GM10248 (cell line): ENCODE measurements around the gene FETUB.
"Not testable (repeated sequence)": the region's sequence is repeated elsewhere in the genome, so short reads cannot be mapped to it uniquely, and the experiment has no call there.

Source experiments
- CTCF ChIA-PET: fragments of 300-600 bp; sonication (Branson Sonifier 250); formaldehyde crosslinking; extraction: SDS; loops from one replicate; lab custom pipeline; 2021; ENCODE audit warnings: antibody characterized with exemption; lab: Yijun Ruan, JAX
- POLR2A ChIA-PET: fragments of 350-650 bp; sonication (Branson Sonifier 250); formaldehyde crosslinking; extraction: SDS; loops from one replicate; lab custom pipeline; 2020; ENCODE audit warnings: antibody characterized with exemption; lab: Yijun Ruan, JAX
- DNase-seq: peaks from one replicate; pipeline ENCODE4 v3.0.0; 2012; ENCODE audit errors: extremely low spot score
- TF ChIP-seq, protein P1 (sequence below): IDR thresholded peaks from 2 replicates; pipeline ENCODE4 v1.5.1; 2012; ENCODE audit warnings: mild to moderate bottlenecking, low read depth; ENCODE audit errors: extremely low read depth, missing control alignments, control extremely low read depth

FETUB gene

DNA sequence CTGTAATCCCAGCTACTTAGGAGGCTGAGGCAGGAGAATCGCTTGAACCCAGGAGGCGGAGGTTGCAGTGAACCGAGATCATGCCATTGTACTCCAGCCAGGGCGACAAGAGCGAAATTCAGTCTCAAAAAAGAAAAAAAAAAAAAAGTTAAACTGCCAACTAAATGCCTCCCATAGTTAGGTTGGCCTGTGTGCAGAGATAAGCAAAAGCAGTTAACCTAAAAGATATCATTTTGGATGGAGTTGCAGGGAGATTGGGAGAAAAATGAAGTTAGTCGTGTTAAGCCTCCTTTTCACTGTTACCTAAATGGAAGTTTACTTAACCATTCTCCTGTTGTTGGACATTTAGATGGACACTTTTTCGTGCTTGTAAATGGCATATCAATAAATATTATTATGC, 11.4 kb upstream of the FETUB start:
- TF ChIP-seq, protein P1, sequence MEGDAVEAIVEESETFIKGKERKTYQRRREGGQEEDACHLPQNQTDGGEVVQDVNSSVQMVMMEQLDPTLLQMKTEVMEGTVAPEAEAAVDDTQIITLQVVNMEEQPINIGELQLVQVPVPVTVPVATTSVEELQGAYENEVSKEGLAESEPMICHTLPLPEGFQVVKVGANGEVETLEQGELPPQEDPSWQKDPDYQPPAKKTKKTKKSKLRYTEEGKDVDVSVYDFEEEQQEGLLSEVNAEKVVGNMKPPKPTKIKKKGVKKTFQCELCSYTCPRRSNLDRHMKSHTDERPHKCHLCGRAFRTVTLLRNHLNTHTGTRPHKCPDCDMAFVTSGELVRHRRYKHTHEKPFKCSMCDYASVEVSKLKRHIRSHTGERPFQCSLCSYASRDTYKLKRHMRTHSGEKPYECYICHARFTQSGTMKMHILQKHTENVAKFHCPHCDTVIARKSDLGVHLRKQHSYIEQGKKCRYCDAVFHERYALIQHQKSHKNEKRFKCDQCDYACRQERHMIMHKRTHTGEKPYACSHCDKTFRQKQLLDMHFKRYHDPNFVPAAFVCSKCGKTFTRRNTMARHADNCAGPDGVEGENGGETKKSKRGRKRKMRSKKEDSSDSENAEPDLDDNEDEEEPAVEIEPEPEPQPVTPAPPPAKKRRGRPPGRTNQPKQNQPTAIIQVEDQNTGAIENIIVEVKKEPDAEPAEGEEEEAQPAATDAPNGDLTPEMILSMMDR, result no peak
- DNase-seq, result no peak
- ChIA-PET POLR2A (no interaction called here), CTCF (no interaction called here)

DNA sequence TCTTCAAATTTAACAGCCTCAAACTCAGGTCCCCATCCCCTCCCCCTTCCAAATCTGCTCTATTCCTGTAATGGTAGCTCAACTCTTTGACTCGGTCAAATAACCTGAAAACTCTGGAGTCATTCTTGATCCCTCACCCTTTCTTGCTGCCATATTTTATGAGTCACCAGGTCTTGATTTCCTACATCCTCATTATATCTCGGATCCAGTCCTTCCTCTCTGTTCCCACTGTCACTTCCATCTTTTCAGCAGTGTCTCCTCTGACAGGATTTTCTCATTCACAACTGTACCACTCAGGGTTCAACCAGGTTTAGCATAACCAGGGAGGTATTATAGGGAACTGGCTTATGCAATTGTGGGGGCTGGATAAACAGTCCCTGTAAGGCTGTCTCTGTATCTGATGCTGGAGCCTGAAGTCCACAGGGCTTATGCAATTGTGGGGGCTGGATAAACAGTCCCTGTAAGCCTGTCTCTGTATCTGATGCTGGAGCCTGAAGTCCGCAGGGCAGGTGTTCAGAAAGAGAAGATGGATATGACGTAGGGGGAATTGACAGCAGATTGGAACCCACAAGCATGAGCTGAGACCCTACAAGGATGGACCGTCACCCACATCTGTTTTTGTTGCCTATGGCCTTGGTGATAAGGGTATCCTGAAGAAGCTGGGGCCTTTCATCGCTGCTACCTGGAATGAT, 9.1 kb upstream of the FETUB start:
- ChIA-PET CTCF (interaction anchor here (0.7 to 8.6 kb wide), 3 partner anchors 14 to 687 kb away, joined by 3 to 92 read pairs (median 3); no protein-coding TSS in a partner anchor), POLR2A (no interaction called here)
- TF ChIP-seq, protein P1, result no peak
- no peak for DNase-seq

- TF ChIP-seq, protein P1, result no peak
- DNase-seq, result no peak
- CTCF ChIA-PET, result interaction anchor here (1.5 to 8.6 kb wide), 2 partner anchors 16 to 17 kb away, joined by 5 to 92 read pairs; no protein-coding TSS in a partner anchor
- POLR2A ChIA-PET, result no interaction called here
Observed at GRCh38 chr3:186633481-186633880, 6.7 kb upstream of the FETUB start.

DNA sequence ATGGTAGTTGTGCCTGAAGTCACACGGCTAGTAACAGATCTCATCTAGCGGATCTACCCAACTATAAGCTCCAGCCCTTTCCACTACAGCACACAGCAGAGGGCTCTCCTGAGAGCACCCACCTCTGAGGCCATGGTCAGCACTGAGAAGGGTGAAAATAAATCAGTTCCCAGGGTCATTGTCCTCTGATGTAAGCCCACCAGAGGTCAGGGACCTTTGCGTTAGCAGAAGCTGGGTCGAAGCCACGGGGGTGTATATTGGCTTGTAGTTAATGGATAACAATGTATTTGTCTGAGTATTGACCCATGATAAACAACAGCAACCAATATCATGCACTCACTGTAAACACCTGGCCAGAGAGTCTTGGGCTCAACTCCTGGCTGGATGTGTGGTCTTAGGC, 6.0 kb upstream of the FETUB start:
- POLR2A ChIA-PET, DNase-seq: not testable (repeated sequence)
- CTCF ChIA-PET, result interaction anchor here (1.5 to 8.6 kb wide), 2 partner anchors 16 to 17 kb away, joined by 5 to 92 read pairs; no protein-coding TSS in a partner anchor

DNA sequence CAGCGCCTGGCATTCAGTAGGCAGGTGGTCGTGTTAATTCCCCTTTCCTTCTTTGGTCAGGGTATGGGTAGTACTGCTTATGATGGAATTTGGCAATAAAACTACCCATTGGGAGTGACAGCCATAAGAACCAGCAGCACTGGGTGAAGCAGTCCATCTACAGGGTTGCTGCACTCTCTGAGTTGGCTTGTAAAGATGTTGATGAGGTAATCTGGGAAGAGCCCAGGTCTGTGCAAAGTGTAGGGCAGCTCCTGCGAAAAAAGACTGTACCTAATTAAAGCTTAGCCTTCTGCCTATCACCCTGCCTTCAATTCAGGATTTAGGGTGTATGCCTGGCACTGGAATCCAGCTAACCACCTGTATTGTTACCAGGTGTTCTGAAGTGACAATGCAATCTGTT, 4.7 kb upstream of the FETUB start:
- POLR2A ChIA-PET, result no interaction called here
- no peak for DNase-seq
- CTCF ChIA-PET, result interaction anchor here (8.6 kb wide), 1 partner anchor 18 kb away, joined by 92 read pairs; no protein-coding TSS in a partner anchor
- TF ChIP-seq, protein P1, result no peak

DNA sequence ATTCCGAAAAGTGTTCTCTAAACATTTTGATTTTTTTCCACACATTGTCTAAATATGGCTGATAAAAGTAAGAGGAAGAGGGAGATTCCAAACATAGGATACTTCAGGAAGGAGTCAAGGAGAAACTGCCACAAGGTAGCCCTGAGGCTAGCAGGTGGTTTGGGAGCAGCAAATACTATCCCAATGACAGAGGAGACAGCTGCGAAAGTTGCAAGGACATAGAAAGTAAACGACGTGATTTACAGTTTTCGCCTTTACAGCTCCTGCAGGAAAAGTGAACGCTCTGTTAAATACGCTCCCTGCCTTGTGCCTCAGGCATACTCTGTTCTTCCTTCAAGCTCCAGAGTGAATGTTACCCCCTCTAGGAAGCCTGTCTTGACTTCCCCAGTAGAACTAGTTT, 3.7 kb upstream of the FETUB start:
- POLR2A ChIA-PET, result no interaction called here
- CTCF ChIA-PET, result interaction anchor here (8.6 kb wide), 1 partner anchor 19 kb away, joined by 92 read pairs; no protein-coding TSS in a partner anchor
- TF ChIP-seq, protein P1, result no peak

GRCh38 chr3:186637686-186638085, 2.5 kb upstream of the FETUB start:
- no peak for DNase-seq
- ChIA-PET CTCF (interaction anchor here (1.4 to 8.6 kb wide), 2 partner anchors 20 to 21 kb away, joined by 6 to 92 read pairs; no protein-coding TSS in a partner anchor), POLR2A (no interaction called here)
- TF ChIP-seq, protein P1, result no peak

More for the DNA sequence above, 3.7 kb upstream of the FETUB start:
- no peak for DNase-seq
